Measurements from ENCODE around the gene ZSCAN23. TPM values are rescaled to one million over a fixed set of nuclear protein-coding genes. Genes with fewer than 3 reads are reported as not detected.
A peak's percentile ranks its signal among the peaks of the same experiment; 100 is the strongest.

ZSCAN23 gene
- total and polyA plus RNA-seq, 9 of the 15 experiments (the other 6 are each of a cell fraction or from before 2014, with no cell fraction given), result 0.05 to 0.29 (median 0.21) TPM; not detected in 1

- TF ChIP-seq USF2 (CRISPR knock-in tag; IDR thresholded peaks at IDR 0.05), result no peak
- TF ChIP-seq SRSF3 (IDR thresholded peaks at IDR 0.05; ENCODE audit: insufficient read depth, low read length), result 0 out of 2 replicates have a peak, but pooled peaks have one; percentile 71
- TF ChIP-seq NR2F6 (CRISPR knock-in tag; IDR thresholded peaks at IDR 0.05), result 0 out of 2 replicates have a peak, but pooled peaks have one; percentile 11
- no peak for TF ChIP-seq CREBBP (IDR thresholded peaks at IDR 0.05; ENCODE audit: low read depth, low read length)
- TF ChIP-seq ZNF449 (CRISPR knock-in tag; IDR thresholded peaks at IDR 0.05), result no peak
- no peak for TF ChIP-seq BRF2 (IDR thresholded peaks at IDR 0.05; ENCODE audit: borderline replicate concordance, insufficient read depth, insufficient read length)
- peak; percentile 89 for TF ChIP-seq E2F8 (IDR thresholded peaks at IDR 0.05; ENCODE audit: low read depth, partially characterized antibody)
- no peak for TF ChIP-seq ZNF551 (CRISPR knock-in tag; IDR thresholded peaks at IDR 0.05)
- peak; percentile 70; the same call in 1 of the 2 replicates for TF ChIP-seq THRAP3 (IDR thresholded peaks at IDR 0.05; ENCODE audit: borderline replicate concordance)
- no peak for TF ChIP-seq ZNF507 (tag; conservative IDR thresholded peaks at IDR 0.05)
- TF ChIP-seq ZNF24 (IDR thresholded peaks at IDR 0.05), result peak; percentile 83; the same call in 1 of the 2 replicates
- no peak for TF ChIP-seq DLX4 (CRISPR knock-in tag; IDR thresholded peaks at IDR 0.05)
- TF ChIP-seq HINFP (tag; conservative IDR thresholded peaks at IDR 0.05; ENCODE audit: low read depth), result no peak
- TF ChIP-seq CEBPB (tag; IDR thresholded peaks at IDR 0.05), result no peak
- TF ChIP-seq ZNF274 (IDR thresholded peaks at IDR 0.05; ENCODE audit: borderline replicate concordance, low read depth, low read length), result no peak
- no peak for TF ChIP-seq ZNF224 (CRISPR knock-in tag; IDR thresholded peaks at IDR 0.05)
- peak; percentile 80; the same call in 1 of the 2 replicates for TF ChIP-seq TARDBP (IDR thresholded peaks at IDR 0.05)
- TF ChIP-seq WHSC1 (IDR thresholded peaks at IDR 0.05; ENCODE audit: low read length), result no peak
- peak; percentile 79 for TF ChIP-seq SIN3B (IDR thresholded peaks at IDR 0.05; ENCODE audit: low read depth)
- no peak for TF ChIP-seq SMARCB1 (IDR thresholded peaks at IDR 0.05; ENCODE audit: insufficient read length, low read depth)
Observed at GRCh38 chr6:28399350-28400121, 43.8 kb downstream of the ZSCAN23 start, which contains the start of gene ZSCAN12 (continued).
